H9 (cell line): ENCODE data around the gene FUT8. TPM values are rescaled to one million over a fixed set of nuclear protein-coding genes. Genes with fewer than 3 reads are reported as not detected.

ENCODE experiments used
- DNase-seq: peaks from one replicate; pipeline ENCODE4 v3.0.0-alpha.2; 2017
- H2AFZ ChIP-seq: one replicate; pipeline ENCODE4 v1.6.1; 2013; ENCODE audit warnings: mild to moderate bottlenecking, low read length, control low read depth, moderate library complexity
- H2AK5ac ChIP-seq: 2 replicates; pipeline ENCODE4 v1.6.1; 2013; ENCODE audit warnings: low read length, control low read depth, mixed read lengths; ENCODE audit not compliant: insufficient read length
- H2BK120ac ChIP-seq: one replicate; pipeline ENCODE4 v1.6.1; 2013; ENCODE audit warnings: low read depth, mild to moderate bottlenecking, low read length, control low read depth, inconsistent platforms; ENCODE audit not compliant: poor library complexity, severe bottlenecking
- H2BK12ac ChIP-seq: 2 replicates; pipeline ENCODE4 v1.6.1; 2013; ENCODE audit warnings: low read length, control low read depth, mixed read lengths, low read depth; ENCODE audit not compliant: insufficient read length
- H2BK15ac ChIP-seq: 2 replicates; pipeline ENCODE4 v1.6.1; 2013; ENCODE audit warnings: low read depth, low read length, control low read depth
- H2BK20ac ChIP-seq: one replicate; pipeline ENCODE4 v1.6.1; 2013; ENCODE audit warnings: low read depth, mild to moderate bottlenecking, low read length, control low read depth, inconsistent platforms; ENCODE audit not compliant: poor library complexity, severe bottlenecking
- H2BK5ac ChIP-seq: 2 replicates; pipeline ENCODE4 v1.6.1; 2013; ENCODE audit warnings: low read length, control low read depth, mixed read lengths; ENCODE audit not compliant: insufficient read length
- H3K14ac ChIP-seq: 2 replicates; pipeline ENCODE4 v1.6.1; 2013; ENCODE audit warnings: low read length, control low read depth; ENCODE audit not compliant: insufficient read depth
- H3K18ac ChIP-seq: 2 replicates; pipeline ENCODE4 v1.6.1; 2013; ENCODE audit warnings: low read depth, mild to moderate bottlenecking, mixed read lengths, low read length, control low read depth; ENCODE audit not compliant: insufficient read length
- H3K23ac ChIP-seq: 2 replicates; pipeline ENCODE4 v1.6.1; 2013; ENCODE audit warnings: low read length, control low read depth, mixed read lengths, low read depth; ENCODE audit not compliant: insufficient read length
- H3K23me2 ChIP-seq: 2 replicates; pipeline ENCODE4 v1.6.1; 2013; ENCODE audit warnings: low read depth, mild to moderate bottlenecking, mixed read lengths, low read length, control low read depth; ENCODE audit not compliant: insufficient read length, poor library complexity, severe bottlenecking
- H3K27ac ChIP-seq: 2 replicates; pipeline ENCODE4 v1.5.1; 2013; ENCODE audit warnings: low read length, control low read depth, mixed read lengths, low read depth; ENCODE audit not compliant: insufficient read length
- H3K27me3 ChIP-seq: 2 replicates; pipeline ENCODE4 v1.6.1; 2013; ENCODE audit warnings: low read length, control low read depth, inconsistent platforms; ENCODE audit not compliant: insufficient read depth
- H3K4ac ChIP-seq: 2 replicates; pipeline ENCODE4 v1.6.1; 2013; ENCODE audit warnings: low read depth, mild to moderate bottlenecking, control low read depth, inconsistent platforms, low read length, moderate library complexity
- H3K4me1 ChIP-seq: 2 replicates; pipeline ENCODE4 v1.6.1; 2013; ENCODE audit warnings: low read length, control low read depth, inconsistent platforms; ENCODE audit not compliant: insufficient read depth
- H3K4me2 ChIP-seq: 2 replicates; pipeline ENCODE4 v1.6.1; 2013; ENCODE audit warnings: low read length, control low read depth, mixed read lengths; ENCODE audit not compliant: insufficient read length, insufficient read depth
- H3K56ac ChIP-seq: 2 replicates; pipeline ENCODE4 v1.6.1; 2013; ENCODE audit warnings: low read depth, mild to moderate bottlenecking, mixed read lengths, low read length, control low read depth; ENCODE audit not compliant: insufficient read length
- H3K79me1 ChIP-seq: 2 replicates; pipeline ENCODE4 v1.6.1; 2013; ENCODE audit warnings: low read depth, mild to moderate bottlenecking, moderate library complexity, low read length, control low read depth, inconsistent platforms; ENCODE audit not compliant: insufficient read depth, poor library complexity, severe bottlenecking
- H3K79me2 ChIP-seq: 2 replicates; pipeline ENCODE4 v1.6.1; 2013; ENCODE audit warnings: low read length, control low read depth, inconsistent platforms; ENCODE audit not compliant: insufficient read depth
- H3K9ac ChIP-seq: 2 replicates; pipeline ENCODE4 v1.6.1; 2013; ENCODE audit warnings: low read length, control low read depth, mixed read lengths; ENCODE audit not compliant: insufficient read length; ENCODE audit errors: extremely low read depth
- H3K9me3 ChIP-seq: one replicate; pipeline ENCODE4 v1.6.1; 2013; ENCODE audit warnings: low read depth, low read length, inconsistent platforms; ENCODE audit not compliant: control insufficient read depth
- H3T11ph ChIP-seq: one replicate; pipeline ENCODE4 v1.6.1; 2013; ENCODE audit warnings: mild to moderate bottlenecking, low read length, control low read depth, inconsistent platforms
- H4K20me1 ChIP-seq: one replicate; pipeline ENCODE4 v1.6.1; 2013; ENCODE audit not compliant: control insufficient read depth, insufficient read length, insufficient read depth
- H4K5ac ChIP-seq: 2 replicates; pipeline ENCODE4 v1.6.1; 2013; ENCODE audit warnings: low read depth, mild to moderate bottlenecking, mixed read lengths, low read length, control low read depth; ENCODE audit not compliant: insufficient read length
- H4K8ac ChIP-seq: replicated peaks from 2 replicates; pipeline ENCODE4 v1.6.1; 2013; ENCODE audit warnings: low read length, control low read depth, mixed read lengths, low read depth; ENCODE audit not compliant: insufficient read length
- H4K91ac ChIP-seq: 2 replicates; pipeline ENCODE4 v1.6.1; 2013; ENCODE audit warnings: low read depth, mild to moderate bottlenecking, moderate library complexity, mixed read lengths, low read length, control low read depth; ENCODE audit not compliant: insufficient read length
- H3K27ac Mint-ChIP-seq, 3 experiments: 2 replicates in 2 of 3; 3 replicates in 1 of 3; pipeline ENCODE4 v1.8.0; 2020 to 2021; ENCODE audit warnings: mixed read lengths in 3 of 3, mild to moderate bottlenecking in 1 of 3, moderate library complexity in 1 of 3
- H3K27me3 Mint-ChIP-seq: 2 replicates; pipeline ENCODE4 v1.8.0; 2021; ENCODE audit warnings: low read depth, mild to moderate bottlenecking, moderate library complexity, mixed read lengths
- H3K36me3 Mint-ChIP-seq, 3 experiments: 2 replicates in 2 of 3; 3 replicates in 1 of 3; pipeline ENCODE4 v1.8.0; 2020 to 2021; ENCODE audit warnings: low read depth in 3 of 3, mixed read lengths in 3 of 3; ENCODE audit not compliant: insufficient read depth in 1 of 3
- H3K4me1 Mint-ChIP-seq, 2 experiments: 2 replicates each; pipeline ENCODE4 v1.8.0; 2020; ENCODE audit warnings: mixed read lengths in 2 of 2
- H3K4me3 Mint-ChIP-seq, 2 experiments: 2 replicates in 1 of 2; 3 replicates in 1 of 2; pipeline ENCODE4 v1.8.0; 2020 to 2021; ENCODE audit warnings: mild to moderate bottlenecking in 2 of 2, mixed read lengths in 2 of 2, moderate library complexity in 1 of 2
- H3K9me3 Mint-ChIP-seq, 2 experiments: 2 replicates in 1 of 2; 3 replicates in 1 of 2; pipeline ENCODE4 v1.8.0; 2020; ENCODE audit warnings: mild to moderate bottlenecking in 2 of 2, mixed read lengths in 2 of 2, moderate library complexity in 1 of 2
- CTCF ChIP-seq: fragments of 200-600 bp; sonication (generic); conservative IDR thresholded peaks from 3 replicates; pipeline ENCODE4 v1.8.0; 2021; ENCODE audit warnings: antibody characterized with exemption, mild to moderate bottlenecking
- WGBS: extraction: QIAGEN DNeasy Blood & Tissue Kit; methylation state at CpG from one replicate; pipeline ENCODE4 v1.1.7; 2013; ENCODE audit warnings: missing lambda C conversion rate, low lambda C conversion rate, mixed read lengths; ENCODE audit not compliant: insufficient read length; ENCODE audit errors: extremely low coverage; 5-methylcytosine and 5-hydroxymethylcytosine counted together
- total RNA-seq: library from RNA; stranded (reverse); gene quantifications from 2 replicates; pipeline ENCODE4 v1.2.1, GENCODE V29; 2021

Gene FUT8
- total RNA-seq, 1 experiment from 2014 or later, result 44.3 TPM

GRCh38 chr14:65423982-65424381 lies 11.5 kb downstream of the FUT8 start:
- Histone ChIP-seq H4K5ac (no peak overlapping the region), H2AFZ (no peak overlapping the region), H3K23me2 (no peaks in the 10 kb centered on the region), H4K91ac (no peak overlapping the region), H3K9me3 (no peaks in the 10 kb centered on the region), H3K79me1 (peaks cover 3% of the 10 kb centered on the region), H3K4me2 (no peak overlapping the region), H3K56ac (no peak overlapping the region), H3K27ac (no peak overlapping the region), H3K9ac (no peak overlapping the region), H2BK20ac (no peak overlapping the region), H3K14ac (no peak overlapping the region), H2BK5ac (no peak overlapping the region), H3K4me1 (peaks cover 3% of the 10 kb centered on the region; the same call in 1 of the 2 replicates), H4K8ac (no peak overlapping the region), H2AK5ac (no peak overlapping the region), H3K27me3 (no peaks in the 10 kb centered on the region), H2BK15ac (no peak overlapping the region), H3K23ac (no peak overlapping the region), H3K4ac (no peak overlapping the region), H2BK12ac (no peak overlapping the region), H3K79me2 (no peaks in the 10 kb centered on the region), H2BK120ac (no peak overlapping the region), H3T11ph (no peak overlapping the region), H3K18ac (no peak overlapping the region), H4K20me1 (no peaks in the 10 kb centered on the region)
- Mint-ChIP-seq H3K4me1 (peaks cover 11 to 16% of the 10 kb centered on the region in 2 experiments), H3K36me3 (peaks cover 0 to 7% (median 0%) of the 10 kb centered on the region in 3 experiments; a peak in 1 of 7 replicates), H3K4me3 (no peak overlapping the region), H3K27me3 (no peaks in the 10 kb centered on the region), H3K9me3 (no peaks in the 10 kb centered on the region; a peak in 1 of 5 replicates), H3K27ac (no peak overlapping the region)
- no peak for DNase-seq
- TF ChIP-seq CTCF, result no peak
- no CpG with 5 or more reads among the region's 5 CpGs for WGBS
